Spleen (tissue), 11 donors: ENCODE results near the gene PCSK6. TPM values are rescaled to one million over a fixed set of nuclear protein-coding genes. Genes with fewer than 3 reads are reported as not detected.

Source experiments
- DNase-seq: peaks from one replicate; pipeline ENCODE4 v3.0.0-alpha.2; 2020
- H3K27ac ChIP-seq, 8 donors: fragments of 200-600 bp; sonication (generic) in 7 of 8; 1 replicate in 4 of 8; 2 replicates in 4 of 8; pipeline versions ENCODE4 v1.5.0 to v1.8.0; 2016 to 2021; ENCODE audit warnings: inconsistent platforms in 4 of 8, mild to moderate bottlenecking in 4 of 8, moderate library complexity in 1 of 8
- H3K27me3 ChIP-seq, 7 donors: fragments of 200-600 bp; sonication (generic) in 6 of 7; replicated peaks in 1 of 7; 1 replicate in 4 of 7; 2 replicates in 3 of 7; pipeline versions ENCODE4 v1.5.0 to v1.8.0; 2016 to 2021; ENCODE audit warnings: inconsistent platforms in 3 of 7, mild to moderate bottlenecking in 1 of 7
- H3K36me3 ChIP-seq, 6 donors: fragments of 200-600 bp; sonication (generic) in 5 of 6; 1 replicate in 4 of 6; 2 replicates in 2 of 6; pipeline versions ENCODE4 v1.5.0 to v1.8.0; 2016 to 2021; ENCODE audit warnings: inconsistent platforms in 2 of 6
- H3K4me1 ChIP-seq, 6 donors: fragments of 200-600 bp; sonication (generic) in 5 of 6; 1 replicate in 3 of 6; 2 replicates in 3 of 6; pipeline versions ENCODE4 v1.5.0 to v1.8.0; 2016 to 2021; ENCODE audit warnings: inconsistent platforms in 3 of 6
- H3K4me3 ChIP-seq, 8 donors: fragments of 200-600 bp; sonication (generic) in 7 of 8; 1 replicate in 4 of 8; 2 replicates in 4 of 8; pipeline versions ENCODE4 v1.5.0 to v1.8.0; 2016 to 2021; ENCODE audit warnings: inconsistent platforms in 4 of 8, mild to moderate bottlenecking in 4 of 8, moderate library complexity in 2 of 8
- H3K9me3 ChIP-seq, 8 donors: fragments of 200-600 bp; sonication (generic) in 7 of 8; 1 replicate in 4 of 8; 2 replicates in 4 of 8; pipeline versions ENCODE4 v1.5.0 to v1.8.0; 2016 to 2021; ENCODE audit warnings: inconsistent platforms in 4 of 8
- CTCF ChIP-seq, 11 experiments: fragments of 200-600 bp in 7 of 11; fragments of 450-650 bp in 4 of 11; sonication (generic) in 4 of 11; IDR thresholded peaks in 8 of 11; conservative IDR thresholded peaks in 3 of 11; 1 replicate in 7 of 11; 2 replicates in 4 of 11; pipeline versions ENCODE4 v1.4.0 to v1.8.0; 2016 to 2021; ENCODE audit warnings: antibody characterized with exemption in 11 of 11, inconsistent platforms in 4 of 11, mild to moderate bottlenecking in 1 of 11
- POLR2A ChIP-seq, 3 donors: fragments of 450-650 bp; IDR thresholded peaks; one replicate each; pipeline ENCODE4 v1.5.1; 2017; ENCODE audit warnings: antibody characterized with exemption in 3 of 3, mild to moderate bottlenecking in 1 of 3
- POLR2AphosphoS5 ChIP-seq, 3 donors: sonication (generic); formaldehyde crosslinking; IDR thresholded peaks; one replicate each; pipeline ENCODE4 v1.5.1; 2017; ENCODE audit warnings: antibody characterized with exemption in 3 of 3
- WGBS, 5 donors: extraction: QIAGEN DNeasy Blood & Tissue Kit in 3 of 5; methylation state at CpG; one replicate each; pipeline versions ENCODE4 v1.1.5 to v1.1.7; 2013 to 2018; 5-methylcytosine and 5-hydroxymethylcytosine counted together
- intact Hi-C: fragments of 100-400 bp; cut with DNase I; formaldehyde crosslinking; loops from one replicate; pipeline ENCODE4 v1.15.0; 2023; ENCODE audit warnings: low total_unique reads
- polyA plus RNA-seq, 3 donors: library from polyadenylated mRNA; stranded (reverse); fragments of 200-250 nt; gene quantifications; one replicate each; pipeline ENCODE4 v1.2.1, GENCODE V29; 2013
- total RNA-seq, 7 donors: library from RNA; depleted of rRNA in 3 of 7; stranded (reverse); fragments of >200 nt in 3 of 7; fragmentation: NEBNext Ultra II Directional in 4 of 7; extraction: Animal tissue kit (Norgen Biotek cat#: 25700) in 4 of 7; gene quantifications; one replicate each; pipeline versions ENCODE4 v1.1.0 to v1.2.1, GENCODE V29; 2016 to 2021
- donor health status: healthy with polysubstance abuse.
- donor health status: DM: no; HTN: no; CAD: no; lungs with moderate emphysema.
- donor health status: DM: no; HTN: no; CAD: no.
- donor health status: Bipolar disorder and iron deficiency.
- donor health status: healthy.
- donor health status: DM: no; HTN: no; CAD: no.
- donor health status: DM: yes; HTN: yes; CAD: no.

Gene PCSK6
- total and polyA plus RNA-seq, 10 donors = 10.0 to 403 (median 252) TPM

GRCh38 chr15:101362986-101363566 lies 126.4 kb downstream of the PCSK6 start:
- H3K27ac ChIP-seq = no peak overlapping the region
- H3K27me3 ChIP-seq = peaks cover 0 to 6% (median 0%) of the 10 kb centered on the region in 7 donors
- 80 to 86% (median 83%) methylated on average over 8 of the region's 8 CpGs for WGBS, 5 donors
- H3K9me3 ChIP-seq = peaks cover 0 to 13% (median 0%) of the 10 kb centered on the region in 8 donors
- H3K4me3 ChIP-seq = no peak overlapping the region
- TF ChIP-seq POLR2AphosphoS5 (IDR thresholded peaks at IDR 0.05) (no peak), CTCF (IDR thresholded peaks at IDR 0.05 in 8 of 11, conservative IDR thresholded peaks at IDR 0.05 in 3 of 11) (no peak), POLR2A (IDR thresholded peaks at IDR 0.05) (no peak)
- intact Hi-C loops = no loop called here
- peaks cover 0 to 45% (median 15%) of the 10 kb centered on the region in 6 donors for H3K4me1 ChIP-seq
- peaks cover 0 to 63% (median 7%) of the 10 kb centered on the region in 6 donors for H3K36me3 ChIP-seq
- no peak for DNase-seq

- TF ChIP-seq CTCF (IDR thresholded peaks at IDR 0.05 in 8 of 11, conservative IDR thresholded peaks at IDR 0.05 in 3 of 11) (no peak), POLR2AphosphoS5 (IDR thresholded peaks at IDR 0.05) (peak in 1 of 3 donors; percentile 7), POLR2A (IDR thresholded peaks at IDR 0.05) (no peak)
- 87 to 96% (median 93%) methylated on average over 10 of the region's 10 CpGs for WGBS, 5 donors
- no peak for DNase-seq
- Histone ChIP-seq H3K4me3 (no peak overlapping the region), H3K36me3 (peaks cover 0 to 65% (median 7%) of the 10 kb centered on the region in 6 donors), H3K27me3 (peaks cover 0 to 6% (median 0%) of the 10 kb centered on the region in 7 donors), H3K4me1 (peaks cover 0 to 38% (median 14%) of the 10 kb centered on the region in 6 donors), H3K9me3 (peaks cover 0 to 13% (median 0%) of the 10 kb centered on the region in 8 donors), H3K27ac (no peak overlapping the region)
- intact Hi-C loops = no loop called here
These were observed 127.1 kb downstream of the PCSK6 start for GRCh38 chr15:101362359-101362758.

GRCh38 chr15:101361418-101361817 lies 128.1 kb downstream of the PCSK6 start:
- intact Hi-C loops = no loop called here
- no peak for DNase-seq
- 61 to 76% (median 66%) methylated on average over 4 of the region's 4 CpGs for WGBS, 5 donors
- H3K4me1 ChIP-seq = peaks cover 0 to 36% (median 14%) of the 10 kb centered on the region in 6 donors
- H3K4me3 ChIP-seq = no peak overlapping the region
- peak overlapping the region in 1 of 8 donors; percentile 31 for H3K27ac ChIP-seq
- peaks cover 0 to 71% (median 7%) of the 10 kb centered on the region in 6 donors for H3K36me3 ChIP-seq
- TF ChIP-seq POLR2A (IDR thresholded peaks at IDR 0.05) = no peak
- TF ChIP-seq POLR2AphosphoS5 (IDR thresholded peaks at IDR 0.05) = peak in 2 of 3 donors; percentile 35 to 48
- TF ChIP-seq CTCF (IDR thresholded peaks at IDR 0.05 in 8 of 11, conservative IDR thresholded peaks at IDR 0.05 in 3 of 11) = no peak
- H3K9me3 ChIP-seq = peaks cover 0 to 13% (median 0%) of the 10 kb centered on the region in 8 donors
- peaks cover 0 to 6% (median 0%) of the 10 kb centered on the region in 7 donors for H3K27me3 ChIP-seq

GRCh38 chr15:101359365-101359947 lies 130.1 kb downstream of the PCSK6 start:
- peaks cover 0 to under 1% (median 0%) of the 10 kb centered on the region in 8 donors for H3K9me3 ChIP-seq
- no peak for DNase-seq
- TF ChIP-seq POLR2AphosphoS5 (IDR thresholded peaks at IDR 0.05) = peak; percentile 39 to 52 (median 46)
- no peak for TF ChIP-seq POLR2A (IDR thresholded peaks at IDR 0.05)
- TF ChIP-seq CTCF (IDR thresholded peaks at IDR 0.05 in 8 of 11, conservative IDR thresholded peaks at IDR 0.05 in 3 of 11) = no peak
- H3K4me3 ChIP-seq = no peak overlapping the region
- H3K36me3 ChIP-seq = peaks cover 0 to 66% (median 4%) of the 10 kb centered on the region in 6 donors
- H3K4me1 ChIP-seq = peaks cover 0 to 36% (median 14%) of the 10 kb centered on the region in 6 donors
- WGBS, 5 donors = 73 to 91% (median 78%) methylated on average over 9 of the region's 9 CpGs
- H3K27me3 ChIP-seq = peaks cover 0 to 6% (median 0%) of the 10 kb centered on the region in 7 donors
- peak overlapping the region in 2 of 8 donors; percentile 31 to 45 for H3K27ac ChIP-seq
- intact Hi-C loops = no loop called here
